Naive thymus-derived CD4-positive, alpha-beta T cell (primary cell): Measurements from ENCODE around the gene NAV2. TPM values are rescaled to one million over a fixed set of nuclear protein-coding genes. Genes with fewer than 3 reads are reported as not detected.

ENCODE experiments used
- ATAC-seq: fragments of 150-1000 bp; cut with Tn5 transposase; 2 replicates; pipeline ENCODE4 v1.10.0; 2021; ENCODE audit warnings: mild to moderate bottlenecking, moderate library complexity
- CTCF ChIA-PET: fragments of 350-600 bp; sonication (Branson Sonifier 250); formaldehyde crosslinking; loops from one replicate; lab custom pipeline; 2021; ENCODE audit warnings: antibody characterized with exemption; lab: Charles Lee
- POLR2A ChIA-PET: fragments of 350-600 bp; sonication (Branson Sonifier 250); formaldehyde crosslinking; loops from one replicate; lab custom pipeline; 2021; ENCODE audit warnings: antibody characterized with exemption, inconsistent platforms; lab: Charles Lee
- DNase-seq, 9 donors: peaks; one replicate each; pipeline versions ENCODE4 v3.0.0 to v3.0.0-alpha.2; 2020 to 2022; ENCODE audit warnings: mixed read lengths in 1 of 9
- H3K27ac ChIP-seq: one replicate; pipeline ENCODE4 v1.7.0; 2013; ENCODE audit warnings: mild to moderate bottlenecking, low read depth, low read length, moderate library complexity
- H3K27me3 ChIP-seq, 2 donors: one replicate each; pipeline ENCODE4 v1.7.0; 2013; ENCODE audit warnings: low read length in 2 of 2, mild to moderate bottlenecking in 2 of 2, moderate library complexity in 2 of 2; ENCODE audit not compliant: control insufficient read depth in 2 of 2, insufficient read depth in 2 of 2
- H3K36me3 ChIP-seq, 3 experiments: 1 replicate in 2 of 3; 2 replicates in 1 of 3; pipeline ENCODE4 v1.7.0; 2013; ENCODE audit warnings: low read length in 3 of 3, mild to moderate bottlenecking in 3 of 3, moderate library complexity in 1 of 3; ENCODE audit not compliant: insufficient read depth in 3 of 3, control insufficient read depth in 2 of 3
- H3K4me1 ChIP-seq, 2 donors: one replicate each; pipeline ENCODE4 v1.7.0; 2013; ENCODE audit warnings: low read length in 2 of 2, mild to moderate bottlenecking in 2 of 2, moderate library complexity in 1 of 2; ENCODE audit not compliant: control insufficient read depth in 2 of 2, insufficient read depth in 2 of 2
- H3K4me3 ChIP-seq: 2 replicates; pipeline ENCODE4 v1.7.0; 2013; ENCODE audit warnings: mild to moderate bottlenecking, low read length
- H3K9me3 ChIP-seq, 3 experiments: 1 replicate in 2 of 3; 2 replicates in 1 of 3; pipeline ENCODE4 v1.7.0; 2013; ENCODE audit warnings: low read length in 3 of 3; ENCODE audit not compliant: control insufficient read depth in 2 of 3
- H3K27ac Mint-ChIP-seq, 9 donors: one replicate each; pipeline ENCODE4 v1.8.0; 2020 to 2022; ENCODE audit warnings: mixed read lengths in 9 of 9, mild to moderate bottlenecking in 8 of 9, moderate library complexity in 5 of 9, inconsistent platforms in 2 of 9
- H3K27me3 Mint-ChIP-seq, 5 donors: one replicate each; pipeline ENCODE4 v1.8.0; 2021 to 2022; ENCODE audit warnings: mixed read lengths in 5 of 5, mild to moderate bottlenecking in 1 of 5
- H3K36me3 Mint-ChIP-seq, 5 donors: one replicate each; pipeline ENCODE4 v1.8.0; 2020 to 2022; ENCODE audit warnings: mixed read lengths in 5 of 5, mild to moderate bottlenecking in 3 of 5, inconsistent platforms in 1 of 5
- H3K4me1 Mint-ChIP-seq, 7 donors: one replicate each; pipeline ENCODE4 v1.8.0; 2020 to 2022; ENCODE audit warnings: mixed read lengths in 7 of 7, mild to moderate bottlenecking in 3 of 7, inconsistent platforms in 1 of 7
- H3K4me3 Mint-ChIP-seq, 10 donors: one replicate each; pipeline ENCODE4 v1.8.0; 2020 to 2022; ENCODE audit warnings: mild to moderate bottlenecking in 10 of 10, mixed read lengths in 10 of 10, moderate library complexity in 6 of 10, inconsistent platforms in 2 of 10
- H3K9me3 Mint-ChIP-seq, 11 donors: one replicate each; pipeline ENCODE4 v1.8.0; 2020 to 2022; ENCODE audit warnings: mixed read lengths in 11 of 11, mild to moderate bottlenecking in 4 of 11, inconsistent platforms in 1 of 11, moderate library complexity in 1 of 11
- intact Hi-C, 2 donors: fragments of 100-400 bp; cut with micrococcal nuclease; formaldehyde crosslinking; loops; one replicate each; pipeline ENCODE4 v1.15.1; 2023
- polyA plus RNA-seq, 2 donors: library from polyadenylated mRNA; unstranded; fragments of 300-500 nt; fragmentation: Illumina TruSeq; gene quantifications; one replicate each; pipeline ENCODE4 v1.2.3, GENCODE V29; 2021
- total RNA-seq, 6 experiments: library from RNA in 5 of 6; stranded (reverse) in 5 of 6; gene quantifications; 1 replicate in 5 of 6; 2 replicates in 1 of 6; pipeline ENCODE4 v1.2.3 and lab custom pipeline; 2021 to 2026

NAV2 gene
- total and polyA plus RNA-seq, 7 experiments from 2014 or later: 0.24 to 2.2 (median 0.48) TPM; not detected in 2

GRCh38 chr11:20047769-20048154, 335.1 kb downstream of the NAV2 start:
- H3K9me3 Mint-ChIP-seq: peaks cover 0 to 2% (median 0%) of the 10 kb centered on the region in 11 donors
- ATAC-seq (no peak), DNase-seq (no peak)
- CTCF ChIA-PET: interaction anchor here (0.6 kb wide), 1 partner anchor 49 kb away, joined by 3 read pairs; no protein-coding TSS in a partner anchor
- H3K4me1 ChIP-seq: no peaks in the 10 kb centered on the region
- peaks cover 0 to 1% (median 0%) of the 10 kb centered on the region in 7 donors for H3K4me1 Mint-ChIP-seq
- POLR2A ChIA-PET: no interaction called here
- H3K27me3 Mint-ChIP-seq: peaks cover 0 to 18% (median 5%) of the 10 kb centered on the region in 5 donors
- H3K4me3 Mint-ChIP-seq: no peak overlapping the region
- no peak overlapping the region for H3K27ac ChIP-seq
- no peak overlapping the region for H3K4me3 ChIP-seq
- H3K27ac Mint-ChIP-seq: no peak overlapping the region
- no peaks in the 10 kb centered on the region for H3K27me3 ChIP-seq
- H3K36me3 ChIP-seq: no peaks in the 10 kb centered on the region
- intact Hi-C loops: no loop called here
- no peaks in the 10 kb centered on the region for H3K9me3 ChIP-seq
- no peaks in the 10 kb centered on the region for H3K36me3 Mint-ChIP-seq

GRCh38 chr11:20048246-20048645, 335.6 kb downstream of the NAV2 start:
- no peak for DNase-seq
- peaks cover 0 to 1% (median 0%) of the 10 kb centered on the region in 7 donors for H3K4me1 Mint-ChIP-seq
- no peaks in the 10 kb centered on the region for H3K36me3 ChIP-seq
- no peak for ATAC-seq
- no peak overlapping the region for H3K27ac ChIP-seq
- no peaks in the 10 kb centered on the region for H3K36me3 Mint-ChIP-seq
- H3K27me3 ChIP-seq: no peaks in the 10 kb centered on the region
- peaks cover 0 to 2% (median 0%) of the 10 kb centered on the region in 11 donors for H3K9me3 Mint-ChIP-seq
- H3K9me3 ChIP-seq: no peaks in the 10 kb centered on the region
- H3K4me3 ChIP-seq: no peak overlapping the region
- intact Hi-C loops: no loop called here
- H3K27ac Mint-ChIP-seq: no peak overlapping the region
- H3K4me1 ChIP-seq: no peaks in the 10 kb centered on the region
- H3K27me3 Mint-ChIP-seq: peaks cover 0 to 13% (median 3%) of the 10 kb centered on the region in 5 donors
- ChIA-PET CTCF (interaction anchor here (0.6 kb wide), 1 partner anchor 50 kb away, joined by 3 read pairs; no protein-coding TSS in a partner anchor), POLR2A (no interaction called here)
- no peak overlapping the region for H3K4me3 Mint-ChIP-seq

- H3K27ac ChIP-seq: no peak overlapping the region
- H3K4me1 ChIP-seq: no peaks in the 10 kb centered on the region
- no peaks in the 10 kb centered on the region for H3K36me3 ChIP-seq
- H3K36me3 Mint-ChIP-seq: no peaks in the 10 kb centered on the region
- POLR2A ChIA-PET: no interaction called here
- no peak for ATAC-seq
- H3K9me3 ChIP-seq: no peaks in the 10 kb centered on the region
- no peak overlapping the region for H3K4me3 Mint-ChIP-seq
- intact Hi-C loops: no loop called here
- CTCF ChIA-PET: no interaction called here
- H3K9me3 Mint-ChIP-seq: peaks cover 0 to 2% (median 0%) of the 10 kb centered on the region in 11 donors
- no peaks in the 10 kb centered on the region for H3K27me3 ChIP-seq
- H3K4me1 Mint-ChIP-seq: peaks cover 0 to 1% (median 0%) of the 10 kb centered on the region in 7 donors
- H3K4me3 ChIP-seq: no peak overlapping the region
- peaks cover 0 to 9% (median 2%) of the 10 kb centered on the region in 5 donors for H3K27me3 Mint-ChIP-seq
- no peak overlapping the region for H3K27ac Mint-ChIP-seq
- DNase-seq: no peak
Measured at GRCh38 chr11:20048707-20049106, 336.1 kb downstream of the NAV2 start.

- Mint-ChIP-seq H3K36me3 (no peaks in the 10 kb centered on the region), H3K4me3 (no peak overlapping the region), H3K9me3 (peaks cover 0 to 2% (median 0%) of the 10 kb centered on the region in 11 donors), H3K27ac (no peak overlapping the region), H3K4me1 (peaks cover 0 to 1% (median 0%) of the 10 kb centered on the region in 7 donors), H3K27me3 (peaks cover 0 to 9% (median 2%) of the 10 kb centered on the region in 5 donors)
- H3K4me1 ChIP-seq: no peaks in the 10 kb centered on the region
- H3K36me3 ChIP-seq: no peaks in the 10 kb centered on the region
- H3K4me3 ChIP-seq: no peak overlapping the region
- H3K9me3 ChIP-seq: no peaks in the 10 kb centered on the region
- ATAC-seq (no peak), DNase-seq (no peak)
- CTCF ChIA-PET: no interaction called here
- POLR2A ChIA-PET: no interaction called here
- no peaks in the 10 kb centered on the region for H3K27me3 ChIP-seq
- intact Hi-C loops: no loop called here
- H3K27ac ChIP-seq: no peak overlapping the region
Measured at GRCh38 chr11:20049231-20049630, 336.6 kb downstream of the NAV2 start.

- H3K36me3 ChIP-seq: no peaks in the 10 kb centered on the region
- CTCF ChIA-PET: no interaction called here
- Mint-ChIP-seq H3K9me3 (peaks cover 0 to 2% (median 0%) of the 10 kb centered on the region in 11 donors), H3K27me3 (peaks cover 0 to 9% (median 2%) of the 10 kb centered on the region in 5 donors), H3K27ac (no peak overlapping the region), H3K36me3 (no peaks in the 10 kb centered on the region), H3K4me1 (peaks cover 0 to 1% (median 0%) of the 10 kb centered on the region in 7 donors), H3K4me3 (no peak overlapping the region)
- intact Hi-C loops: no loop called here
- H3K4me1 ChIP-seq: no peaks in the 10 kb centered on the region
- ATAC-seq (no peak), DNase-seq (no peak)
- no peaks in the 10 kb centered on the region for H3K27me3 ChIP-seq
- no peaks in the 10 kb centered on the region for H3K9me3 ChIP-seq
- H3K27ac ChIP-seq: no peak overlapping the region
- no peak overlapping the region for H3K4me3 ChIP-seq
- POLR2A ChIA-PET: no interaction called here
Measured at GRCh38 chr11:20050048-20050447, 337.4 kb downstream of the NAV2 start.

- Mint-ChIP-seq H3K27me3 (peaks cover 0 to 9% (median 4%) of the 10 kb centered on the region in 5 donors), H3K4me1 (peaks cover 0 to 1% (median 0%) of the 10 kb centered on the region in 7 donors), H3K4me3 (no peak overlapping the region), H3K27ac (no peak overlapping the region), H3K9me3 (peaks cover 0 to 3% (median 0%) of the 10 kb centered on the region in 11 donors), H3K36me3 (no peaks in the 10 kb centered on the region)
- POLR2A ChIA-PET: no interaction called here
- CTCF ChIA-PET: no interaction called here
- Histone ChIP-seq H3K9me3 (no peaks in the 10 kb centered on the region), H3K27me3 (no peaks in the 10 kb centered on the region), H3K4me3 (no peak overlapping the region), H3K36me3 (no peaks in the 10 kb centered on the region), H3K4me1 (no peaks in the 10 kb centered on the region), H3K27ac (no peak overlapping the region)
- intact Hi-C loops: no loop called here
- ATAC-seq: no peak
- no peak for DNase-seq
Measured at GRCh38 chr11:20050551-20051333, 338.1 kb downstream of the NAV2 start.
